WTC11 (cell line): ENCODE results near the gene EFCC1. TPM values are rescaled to one million over a fixed set of nuclear protein-coding genes. Genes with fewer than 3 reads are reported as not detected.
"Not testable (repeated sequence)": the region's sequence is repeated elsewhere in the genome, so short reads cannot be mapped to it uniquely, and the experiment has no call there.

Experiments used
- ATAC-seq: fragments of 200-7000 bp; cut with Tn5 transposase; 2 replicates; pipeline ENCODE4 v1.10.0; 2021; ENCODE audit warnings: mild to moderate bottlenecking, moderate library complexity
- CTCF ChIA-PET: fragments of 300-600 bp; sonication (Branson Sonifier 250); formaldehyde crosslinking; loops from one replicate; lab custom pipeline; 2021; ENCODE audit warnings: antibody characterized with exemption; lab: Charles Lee
- POLR2A ChIA-PET: fragments of 350-600 bp; sonication (Branson Sonifier 250); formaldehyde crosslinking; loops from one replicate; lab custom pipeline; 2021; ENCODE audit warnings: antibody characterized with exemption; lab: Charles Lee
- DNase-seq: peaks from one replicate; pipeline ENCODE4 v3.0.0; 2021; ENCODE audit warnings: low spot score
- H3K27ac Mint-ChIP-seq: 2 replicates; pipeline ENCODE4 v1.8.0; 2021; ENCODE audit warnings: mixed read lengths
- H3K27me3 Mint-ChIP-seq: 2 replicates; pipeline ENCODE4 v1.8.0; 2021; ENCODE audit warnings: low read depth, mild to moderate bottlenecking, moderate library complexity, mixed read lengths
- H3K36me3 Mint-ChIP-seq: 2 replicates; pipeline ENCODE4 v1.8.0; 2021; ENCODE audit warnings: mixed read lengths
- H3K4me1 Mint-ChIP-seq: 2 replicates; pipeline ENCODE4 v1.8.0; 2022; ENCODE audit warnings: mixed read lengths
- H3K4me3 Mint-ChIP-seq: 2 replicates; pipeline ENCODE4 v1.8.0; 2021; ENCODE audit warnings: mild to moderate bottlenecking, moderate library complexity, mixed read lengths
- H3K9me3 Mint-ChIP-seq: 2 replicates; pipeline ENCODE4 v1.8.0; 2021; ENCODE audit warnings: mixed read lengths
- IRF2 ChIP-seq: sonication (generic); formaldehyde crosslinking; IDR thresholded peaks from 2 replicates; pipeline ENCODE4 v1.8.0; 2022; ENCODE audit warnings: low read depth, missing genetic modification reagents, borderline replicate concordance
- MXD4 ChIP-seq: fragments of 250-450 bp; sonication (Bioruptor Pico); IDR thresholded peaks from 2 replicates; pipeline ENCODE4 v1.8.0; 2021; ENCODE audit warnings: mild to moderate bottlenecking, moderate library complexity, borderline replicate concordance
- NFE2L1 ChIP-seq: sonication (generic); formaldehyde crosslinking; IDR thresholded peaks from 2 replicates; pipeline ENCODE4 v1.8.1; 2023; ENCODE audit warnings: missing genetic modification reagents
- NR3C1 ChIP-seq: sonication (generic); formaldehyde crosslinking; conservative IDR thresholded peaks from 2 replicates; pipeline ENCODE4 v1.8.1; 2023; ENCODE audit warnings: low read depth, mild to moderate bottlenecking, missing genetic modification reagents
- SMAD4 ChIP-seq: sonication (generic); formaldehyde crosslinking; IDR thresholded peaks from 2 replicates; pipeline ENCODE4 v1.8.0; 2022; ENCODE audit warnings: mild to moderate bottlenecking, missing genetic modification reagents
- SOX15 ChIP-seq: fragments of 250-450 bp; sonication (Bioruptor Pico); IDR thresholded peaks from 2 replicates; pipeline ENCODE4 v1.9.0; 2021; ENCODE audit warnings: mild to moderate bottlenecking
- total RNA-seq: library from RNA; stranded (reverse); gene quantifications from 3 replicates; pipeline ENCODE4 v1.2.3, GENCODE V29; 2021
- TF ChIP-seq, protein P1 (sequence below): sonication (generic); formaldehyde crosslinking; IDR thresholded peaks from 2 replicates; pipeline ENCODE4 v1.8.1; 2023; ENCODE audit warnings: mild to moderate bottlenecking, missing genetic modification reagents, borderline replicate concordance
- TF ChIP-seq, protein P2 (sequence below): sonication (generic); formaldehyde crosslinking; IDR thresholded peaks from 2 replicates; pipeline ENCODE4 v1.8.1; 2022; ENCODE audit warnings: mild to moderate bottlenecking, missing genetic modification reagents, moderate library complexity, borderline replicate concordance
- TF ChIP-seq, protein P3 (sequence below): fragments of 250-450 bp; sonication (Bioruptor Pico); IDR thresholded peaks from 2 replicates; pipeline ENCODE4 v1.8.0; 2021; ENCODE audit warnings: mild to moderate bottlenecking
- TF ChIP-seq, protein P4 (sequence below): sonication (generic); formaldehyde crosslinking; IDR thresholded peaks from 2 replicates; pipeline ENCODE4 v1.8.0; 2022; ENCODE audit warnings: mild to moderate bottlenecking, missing genetic modification reagents
- TF ChIP-seq, protein P5 (sequence below): fragments of 250-450 bp; sonication (Bioruptor Pico); IDR thresholded peaks from 2 replicates; pipeline ENCODE4 v1.9.0; 2021; ENCODE audit warnings: mild to moderate bottlenecking
- TF ChIP-seq, protein P6 (sequence below): sonication (generic); formaldehyde crosslinking; IDR thresholded peaks from 2 replicates; pipeline ENCODE4 v1.8.1; 2022; ENCODE audit warnings: low read depth, missing genetic modification reagents, borderline replicate concordance
- TF ChIP-seq, protein P7 (sequence below): fragments of 250-450 bp; sonication (Bioruptor Pico); conservative IDR thresholded peaks from 2 replicates; pipeline ENCODE4 v1.9.0; 2021; ENCODE audit warnings: mild to moderate bottlenecking
- TF ChIP-seq, protein P8 (sequence below): sonication (generic); formaldehyde crosslinking; IDR thresholded peaks from 2 replicates; pipeline ENCODE4 v1.8.1; 2023; ENCODE audit warnings: mild to moderate bottlenecking, moderate library complexity, missing genetic modification reagents

Gene EFCC1
- total RNA-seq, 1 experiment from 2014 or later: 0.31 TPM

DNA sequence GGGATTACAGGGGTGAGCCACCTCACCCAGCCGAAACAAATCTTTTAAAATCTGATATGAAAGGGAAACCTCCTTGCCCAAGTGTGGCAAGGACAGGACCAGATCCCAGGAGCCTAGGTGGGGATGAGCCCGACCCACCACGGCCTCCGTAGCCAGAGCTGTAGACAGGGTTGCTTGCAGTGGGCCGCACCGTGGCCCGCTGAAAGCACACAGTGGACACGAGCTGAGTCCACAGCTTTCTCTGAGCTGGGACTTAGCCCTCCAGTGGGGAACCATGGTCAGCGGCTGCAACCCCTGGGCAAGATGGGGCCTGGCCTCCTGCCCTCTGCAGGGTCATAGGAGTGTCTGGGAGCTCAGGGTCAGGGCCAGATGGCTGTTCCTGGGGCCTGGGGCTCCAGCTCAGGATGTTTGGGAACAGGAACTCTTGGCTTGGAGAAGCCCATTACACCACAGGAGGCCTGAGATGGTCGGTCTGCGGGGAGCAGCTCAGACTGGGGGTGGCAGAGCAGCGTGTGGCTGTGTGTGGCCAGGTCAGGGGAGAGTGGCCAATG lies 84.1 kb downstream of the EFCC1 start (continued):
- TF ChIP-seq, protein P1, sequence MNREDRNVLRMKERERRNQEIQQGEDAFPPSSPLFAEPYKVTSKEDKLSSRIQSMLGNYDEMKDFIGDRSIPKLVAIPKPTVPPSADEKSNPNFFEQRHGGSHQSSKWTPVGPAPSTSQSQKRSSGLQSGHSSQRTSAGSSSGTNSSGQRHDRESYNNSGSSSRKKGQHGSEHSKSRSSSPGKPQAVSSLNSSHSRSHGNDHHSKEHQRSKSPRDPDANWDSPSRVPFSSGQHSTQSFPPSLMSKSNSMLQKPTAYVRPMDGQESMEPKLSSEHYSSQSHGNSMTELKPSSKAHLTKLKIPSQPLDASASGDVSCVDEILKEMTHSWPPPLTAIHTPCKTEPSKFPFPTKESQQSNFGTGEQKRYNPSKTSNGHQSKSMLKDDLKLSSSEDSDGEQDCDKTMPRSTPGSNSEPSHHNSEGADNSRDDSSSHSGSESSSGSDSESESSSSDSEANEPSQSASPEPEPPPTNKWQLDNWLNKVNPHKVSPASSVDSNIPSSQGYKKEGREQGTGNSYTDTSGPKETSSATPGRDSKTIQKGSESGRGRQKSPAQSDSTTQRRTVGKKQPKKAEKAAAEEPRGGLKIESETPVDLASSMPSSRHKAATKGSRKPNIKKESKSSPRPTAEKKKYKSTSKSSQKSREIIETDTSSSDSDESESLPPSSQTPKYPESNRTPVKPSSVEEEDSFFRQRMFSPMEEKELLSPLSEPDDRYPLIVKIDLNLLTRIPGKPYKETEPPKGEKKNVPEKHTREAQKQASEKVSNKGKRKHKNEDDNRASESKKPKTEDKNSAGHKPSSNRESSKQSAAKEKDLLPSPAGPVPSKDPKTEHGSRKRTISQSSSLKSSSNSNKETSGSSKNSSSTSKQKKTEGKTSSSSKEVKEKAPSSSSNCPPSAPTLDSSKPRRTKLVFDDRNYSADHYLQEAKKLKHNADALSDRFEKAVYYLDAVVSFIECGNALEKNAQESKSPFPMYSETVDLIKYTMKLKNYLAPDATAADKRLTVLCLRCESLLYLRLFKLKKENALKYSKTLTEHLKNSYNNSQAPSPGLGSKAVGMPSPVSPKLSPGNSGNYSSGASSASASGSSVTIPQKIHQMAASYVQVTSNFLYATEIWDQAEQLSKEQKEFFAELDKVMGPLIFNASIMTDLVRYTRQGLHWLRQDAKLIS: no peak
- TF ChIP-seq NFE2L1 (CRISPR knock-in tag): no peak
- TF ChIP-seq, protein P2, sequence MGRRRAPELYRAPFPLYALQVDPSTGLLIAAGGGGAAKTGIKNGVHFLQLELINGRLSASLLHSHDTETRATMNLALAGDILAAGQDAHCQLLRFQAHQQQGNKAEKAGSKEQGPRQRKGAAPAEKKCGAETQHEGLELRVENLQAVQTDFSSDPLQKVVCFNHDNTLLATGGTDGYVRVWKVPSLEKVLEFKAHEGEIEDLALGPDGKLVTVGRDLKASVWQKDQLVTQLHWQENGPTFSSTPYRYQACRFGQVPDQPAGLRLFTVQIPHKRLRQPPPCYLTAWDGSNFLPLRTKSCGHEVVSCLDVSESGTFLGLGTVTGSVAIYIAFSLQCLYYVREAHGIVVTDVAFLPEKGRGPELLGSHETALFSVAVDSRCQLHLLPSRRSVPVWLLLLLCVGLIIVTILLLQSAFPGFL (CRISPR knock-in tag): no peak
- TF ChIP-seq SOX15: no peak

DNA sequence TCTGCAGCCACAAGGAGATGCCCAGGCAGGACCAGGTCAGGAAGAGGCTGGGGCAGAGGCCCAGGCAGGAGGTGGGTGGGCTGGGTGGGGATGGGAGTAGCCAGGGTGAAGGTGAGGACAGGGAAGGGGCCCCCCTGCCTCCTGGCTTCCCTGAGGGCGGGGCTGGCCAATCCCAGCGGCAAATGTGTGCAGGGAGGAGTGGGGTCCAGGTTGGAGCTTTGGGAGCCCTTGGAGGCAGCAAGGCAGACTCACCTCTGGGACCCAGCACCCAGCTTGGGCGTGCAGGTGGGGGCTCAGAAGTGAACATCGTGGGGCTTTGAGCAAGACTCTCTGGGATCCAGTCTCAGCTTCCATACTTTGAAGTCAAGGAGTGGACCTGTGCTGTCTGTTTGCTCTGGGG lies 84.7 kb downstream of the EFCC1 start:
- TF ChIP-seq, protein P3, sequence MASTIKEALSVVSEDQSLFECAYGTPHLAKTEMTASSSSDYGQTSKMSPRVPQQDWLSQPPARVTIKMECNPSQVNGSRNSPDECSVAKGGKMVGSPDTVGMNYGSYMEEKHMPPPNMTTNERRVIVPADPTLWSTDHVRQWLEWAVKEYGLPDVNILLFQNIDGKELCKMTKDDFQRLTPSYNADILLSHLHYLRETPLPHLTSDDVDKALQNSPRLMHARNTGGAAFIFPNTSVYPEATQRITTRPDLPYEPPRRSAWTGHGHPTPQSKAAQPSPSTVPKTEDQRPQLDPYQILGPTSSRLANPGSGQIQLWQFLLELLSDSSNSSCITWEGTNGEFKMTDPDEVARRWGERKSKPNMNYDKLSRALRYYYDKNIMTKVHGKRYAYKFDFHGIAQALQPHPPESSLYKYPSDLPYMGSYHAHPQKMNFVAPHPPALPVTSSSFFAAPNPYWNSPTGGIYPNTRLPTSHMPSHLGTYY (CRISPR knock-in tag): no peak
- TF ChIP-seq, protein P4, sequence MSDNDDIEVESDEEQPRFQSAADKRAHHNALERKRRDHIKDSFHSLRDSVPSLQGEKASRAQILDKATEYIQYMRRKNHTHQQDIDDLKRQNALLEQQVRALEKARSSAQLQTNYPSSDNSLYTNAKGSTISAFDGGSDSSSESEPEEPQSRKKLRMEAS (CRISPR knock-in tag): no peak
- TF ChIP-seq NFE2L1 (CRISPR knock-in tag) (no peak), SMAD4 (CRISPR knock-in tag) (no peak), MXD4 (no peak)
- TF ChIP-seq, protein P5, sequence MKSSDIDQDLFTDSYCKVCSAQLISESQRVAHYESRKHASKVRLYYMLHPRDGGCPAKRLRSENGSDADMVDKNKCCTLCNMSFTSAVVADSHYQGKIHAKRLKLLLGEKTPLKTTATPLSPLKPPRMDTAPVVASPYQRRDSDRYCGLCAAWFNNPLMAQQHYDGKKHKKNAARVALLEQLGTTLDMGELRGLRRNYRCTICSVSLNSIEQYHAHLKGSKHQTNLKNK: no peak
- ChIA-PET CTCF (interaction anchor here (1.0 to 2.4 kb wide), 4 partner anchors 32 to 116 kb away, joined by 3 to 12 read pairs (median 7); no protein-coding TSS in a partner anchor), POLR2A (no interaction called here)
- Mint-ChIP-seq H3K36me3 (no peaks in the 10 kb centered on the region), H3K27me3 (peaks cover 8% of the 10 kb centered on the region), H3K27ac (no peak overlapping the region), H3K4me3 (no peak overlapping the region), H3K4me1 (no peaks in the 10 kb centered on the region), H3K9me3 (no peaks in the 10 kb centered on the region)
- DNase-seq (no peak), ATAC-seq (no peak)

DNA sequence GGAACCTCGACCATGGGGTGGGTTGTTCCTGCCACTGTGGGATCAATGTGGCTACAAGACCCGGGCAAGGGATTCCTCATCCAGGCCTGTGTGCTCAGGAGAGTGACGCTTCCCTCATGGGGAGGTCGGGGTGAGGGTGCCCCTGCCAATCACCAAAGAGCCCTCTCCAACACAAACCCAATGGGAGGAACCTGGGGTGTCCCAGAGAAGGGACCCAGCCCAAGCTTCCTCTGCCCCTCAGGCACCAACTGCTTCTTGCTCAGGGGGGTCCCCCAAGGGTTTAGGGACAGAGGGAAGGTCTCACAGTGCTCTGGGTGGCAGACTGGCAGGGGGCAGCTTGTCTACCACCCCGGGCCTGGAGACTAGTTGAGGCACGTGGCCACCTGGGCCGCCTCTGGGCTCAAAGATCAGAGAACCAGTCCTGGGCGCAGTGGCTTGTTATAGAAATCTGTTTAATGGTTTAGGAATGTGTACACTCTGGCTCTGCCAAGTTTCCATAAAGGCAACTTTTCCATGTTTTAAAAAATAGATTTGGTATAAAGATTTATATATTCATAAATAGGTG lies 86.1 kb downstream of the EFCC1 start:
- Mint-ChIP-seq H3K4me3 (no peak overlapping the region), H3K27ac (no peak overlapping the region), H3K27me3 (peaks cover 6% of the 10 kb centered on the region; the same call in 1 of the 2 replicates), H3K36me3 (peaks cover 2% of the 10 kb centered on the region), H3K4me1 (no peaks in the 10 kb centered on the region), H3K9me3 (no peaks in the 10 kb centered on the region)
- CTCF ChIA-PET: interaction anchor here (0.9 to 1.0 kb wide), 2 partner anchors 34 to 117 kb away, joined by 3 to 6 read pairs; no protein-coding TSS in a partner anchor
- POLR2A ChIA-PET: no interaction called here
- TF ChIP-seq IRF2: no peak
- TF ChIP-seq, protein P6, sequence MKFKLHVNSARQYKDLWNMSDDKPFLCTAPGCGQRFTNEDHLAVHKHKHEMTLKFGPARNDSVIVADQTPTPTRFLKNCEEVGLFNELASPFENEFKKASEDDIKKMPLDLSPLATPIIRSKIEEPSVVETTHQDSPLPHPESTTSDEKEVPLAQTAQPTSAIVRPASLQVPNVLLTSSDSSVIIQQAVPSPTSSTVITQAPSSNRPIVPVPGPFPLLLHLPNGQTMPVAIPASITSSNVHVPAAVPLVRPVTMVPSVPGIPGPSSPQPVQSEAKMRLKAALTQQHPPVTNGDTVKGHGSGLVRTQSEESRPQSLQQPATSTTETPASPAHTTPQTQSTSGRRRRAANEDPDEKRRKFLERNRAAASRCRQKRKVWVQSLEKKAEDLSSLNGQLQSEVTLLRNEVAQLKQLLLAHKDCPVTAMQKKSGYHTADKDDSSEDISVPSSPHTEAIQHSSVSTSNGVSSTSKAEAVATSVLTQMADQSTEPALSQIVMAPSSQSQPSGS (CRISPR knock-in tag): no peak
- TF ChIP-seq NR3C1 (CRISPR knock-in tag): no peak
- TF ChIP-seq, protein P7, sequence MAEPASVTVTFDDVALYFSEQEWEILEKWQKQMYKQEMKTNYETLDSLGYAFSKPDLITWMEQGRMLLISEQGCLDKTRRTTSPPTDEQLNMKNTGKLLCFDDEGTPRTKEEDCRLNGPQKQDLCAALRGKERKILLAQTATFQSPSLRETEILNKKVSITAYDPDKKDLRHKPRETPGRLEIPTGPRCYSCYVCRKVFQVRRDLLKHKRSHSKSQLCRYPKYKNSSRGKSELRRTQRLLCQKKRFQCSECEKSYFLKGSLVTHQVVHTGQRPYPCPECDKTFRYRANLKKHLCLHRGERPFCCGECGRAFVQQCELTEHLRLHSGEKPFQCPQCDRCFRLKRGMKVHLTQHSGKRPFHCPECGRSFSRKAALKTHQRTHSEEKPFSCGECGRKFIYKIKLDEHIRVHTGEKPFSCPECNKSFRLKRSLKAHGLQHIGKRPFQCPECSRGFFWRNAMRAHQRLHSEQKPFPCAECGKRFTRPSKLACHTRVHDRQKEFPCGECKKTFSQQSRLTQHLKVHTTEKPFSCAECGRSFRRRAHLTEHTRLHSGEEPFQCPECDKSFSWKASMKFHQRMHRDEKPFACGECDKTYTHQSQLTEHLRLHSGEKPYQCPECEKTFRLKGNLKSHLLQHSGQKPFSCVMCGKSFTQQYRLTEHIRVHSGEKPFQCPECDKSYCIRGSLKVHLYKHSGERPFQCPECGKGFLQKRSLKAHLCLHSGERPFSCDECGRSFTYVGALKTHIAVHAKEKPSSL (CRISPR knock-in tag): no peak
- TF ChIP-seq, protein P8, sequence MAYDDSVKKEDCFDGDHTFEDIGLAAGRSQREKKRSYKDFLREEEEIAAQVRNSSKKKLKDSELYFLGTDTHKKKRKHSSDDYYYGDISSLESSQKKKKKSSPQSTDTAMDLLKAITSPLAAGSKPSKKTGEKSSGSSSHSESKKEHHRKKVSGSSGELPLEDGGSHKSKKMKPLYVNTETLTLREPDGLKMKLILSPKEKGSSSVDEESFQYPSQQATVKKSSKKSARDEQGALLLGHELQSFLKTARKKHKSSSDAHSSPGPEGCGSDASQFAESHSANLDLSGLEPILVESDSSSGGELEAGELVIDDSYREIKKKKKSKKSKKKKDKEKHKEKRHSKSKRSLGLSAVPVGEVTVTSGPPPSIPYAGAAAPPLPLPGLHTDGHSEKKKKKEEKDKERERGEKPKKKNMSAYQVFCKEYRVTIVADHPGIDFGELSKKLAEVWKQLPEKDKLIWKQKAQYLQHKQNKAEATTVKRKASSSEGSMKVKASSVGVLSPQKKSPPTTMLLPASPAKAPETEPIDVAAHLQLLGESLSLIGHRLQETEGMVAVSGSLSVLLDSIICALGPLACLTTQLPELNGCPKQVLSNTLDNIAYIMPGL (CRISPR knock-in tag): no peak
- DNase-seq (no peak), ATAC-seq (no peak)

DNA sequence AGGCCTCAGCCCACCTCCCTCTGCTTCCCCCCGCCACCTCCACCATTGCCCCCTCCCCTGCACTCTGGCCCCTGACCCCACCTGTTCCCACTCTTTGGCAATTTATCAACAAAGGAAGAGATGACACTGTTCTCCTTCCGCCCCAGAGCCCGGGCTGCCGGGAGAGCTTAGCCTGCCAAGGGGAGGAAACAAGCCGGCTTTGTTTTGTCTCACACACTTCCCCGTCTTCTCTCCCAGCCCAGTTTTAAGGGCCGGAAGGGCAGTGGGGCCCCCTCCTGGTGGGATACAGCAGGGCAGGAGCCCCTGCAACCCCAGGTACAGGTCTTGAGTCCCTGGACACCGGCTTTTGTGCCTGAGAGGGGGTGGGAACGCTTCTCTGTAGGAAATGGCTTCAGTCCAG lies 86.8 kb downstream of the EFCC1 start:
- H3K4me3 Mint-ChIP-seq, POLR2A ChIA-PET, H3K4me1 Mint-ChIP-seq, H3K27me3 Mint-ChIP-seq, CTCF ChIA-PET, H3K36me3 Mint-ChIP-seq, H3K9me3 Mint-ChIP-seq, H3K27ac Mint-ChIP-seq: not testable (repeated sequence)
- ATAC-seq (peak; percentile 97), DNase-seq (peak; percentile 58)
